Measurements from ENCODE around the gene ERBB3.

- no peak for TF ChIP-seq CTCF (IDR thresholded peaks at IDR 0.05)
- TF ChIP-seq POLR2A (IDR thresholded peaks at IDR 0.05), result no peak
Measured at GRCh38 chr12:56143870-56144269, 63.9 kb downstream of the ERBB3 start.

All from Peyer's patch (tissue), 4 donors.